Suprapubic skin (tissue), 3 donors: Measurements from ENCODE around the gene TMEM222.

Experiments
- POLR2AphosphoS5 ChIP-seq, 3 donors: sonication (generic); formaldehyde crosslinking; IDR thresholded peaks; one replicate each; pipeline ENCODE4 v1.6.1; 2017; ENCODE audit warnings: antibody characterized with exemption in 3 of 3
- TF ChIP-seq, protein P1 (sequence below), 2 donors: fragments of 200-600 bp in 1 of 2; fragments of 450-650 bp in 1 of 2; sonication (generic) in 1 of 2; IDR thresholded peaks; one replicate each; pipeline ENCODE4 v1.5.1; 2016 to 2019; ENCODE audit warnings: antibody characterized with exemption in 2 of 2, mild to moderate bottlenecking in 1 of 2, moderate library complexity in 1 of 2

DNA sequence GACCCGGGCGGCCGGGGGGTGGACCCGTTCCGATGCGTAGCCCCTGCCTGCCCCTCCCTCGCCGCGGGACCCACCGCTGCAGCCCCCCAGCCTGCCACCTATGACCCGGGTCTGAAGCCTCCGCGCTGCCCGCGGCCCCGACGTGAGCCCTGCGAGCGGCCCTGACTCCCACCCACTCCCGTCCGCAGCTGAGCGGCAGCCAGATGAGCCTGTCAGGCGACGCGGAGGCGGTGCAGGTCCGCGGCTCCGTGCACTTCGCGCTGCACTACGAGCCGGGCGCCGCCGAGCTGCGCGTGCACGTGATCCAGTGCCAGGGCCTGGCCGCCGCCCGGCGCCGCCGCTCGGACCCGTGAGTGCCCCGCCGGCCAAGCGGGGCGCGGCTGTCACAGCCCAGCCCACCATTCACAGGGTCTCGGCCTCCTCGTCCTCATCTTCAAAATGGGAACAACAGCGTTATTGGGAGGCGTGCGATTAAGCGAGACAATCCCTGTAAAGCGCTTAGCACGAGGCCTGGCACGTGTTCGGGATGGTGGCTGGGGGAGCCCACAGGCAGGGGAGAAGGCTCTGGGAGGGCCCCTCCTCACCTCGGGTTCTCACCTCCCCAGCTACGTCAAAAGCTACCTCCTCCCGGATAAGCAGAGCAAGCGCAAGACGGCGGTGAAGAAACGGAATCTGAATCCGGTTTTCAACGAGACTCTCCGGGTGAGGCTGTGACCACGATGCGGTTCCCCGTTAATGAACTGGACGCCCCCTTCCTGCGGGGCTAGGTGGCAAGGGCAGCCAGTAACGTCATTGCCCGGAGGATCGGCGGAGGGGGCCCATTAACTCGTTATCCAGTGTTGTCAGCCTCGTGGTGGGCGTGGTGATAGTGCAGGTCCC, 28.1 kb downstream of the TMEM222 start:
- TF ChIP-seq, protein P1, sequence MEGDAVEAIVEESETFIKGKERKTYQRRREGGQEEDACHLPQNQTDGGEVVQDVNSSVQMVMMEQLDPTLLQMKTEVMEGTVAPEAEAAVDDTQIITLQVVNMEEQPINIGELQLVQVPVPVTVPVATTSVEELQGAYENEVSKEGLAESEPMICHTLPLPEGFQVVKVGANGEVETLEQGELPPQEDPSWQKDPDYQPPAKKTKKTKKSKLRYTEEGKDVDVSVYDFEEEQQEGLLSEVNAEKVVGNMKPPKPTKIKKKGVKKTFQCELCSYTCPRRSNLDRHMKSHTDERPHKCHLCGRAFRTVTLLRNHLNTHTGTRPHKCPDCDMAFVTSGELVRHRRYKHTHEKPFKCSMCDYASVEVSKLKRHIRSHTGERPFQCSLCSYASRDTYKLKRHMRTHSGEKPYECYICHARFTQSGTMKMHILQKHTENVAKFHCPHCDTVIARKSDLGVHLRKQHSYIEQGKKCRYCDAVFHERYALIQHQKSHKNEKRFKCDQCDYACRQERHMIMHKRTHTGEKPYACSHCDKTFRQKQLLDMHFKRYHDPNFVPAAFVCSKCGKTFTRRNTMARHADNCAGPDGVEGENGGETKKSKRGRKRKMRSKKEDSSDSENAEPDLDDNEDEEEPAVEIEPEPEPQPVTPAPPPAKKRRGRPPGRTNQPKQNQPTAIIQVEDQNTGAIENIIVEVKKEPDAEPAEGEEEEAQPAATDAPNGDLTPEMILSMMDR (IDR thresholded peaks at IDR 0.05), result no peak
- TF ChIP-seq POLR2AphosphoS5 (IDR thresholded peaks at IDR 0.05), result no peak
